ENCODE data around the gene APBA1. TPM values are rescaled to one million over a fixed set of nuclear protein-coding genes. Genes with fewer than 3 reads are reported as not detected.

Gene APBA1
- total and polyA plus RNA-seq, 12 donors, result 0.66 to 5.7 (median 2.5) TPM

GRCh38 chr9:69470186-69470977, 201.8 kb downstream of the APBA1 start:
- intact Hi-C loops (cut with DNase I), result no loop called here
- ATAC-seq (peak in 3 of 8 donors; percentile 32 to 60 (median 43)), DNase-seq (peak in 1 of 2 donors; percentile 11)
- H3K27me3 ChIP-seq, result no peaks in the 10 kb centered on the region
- H3K27ac ChIP-seq, result peak overlapping the region in 1 of 10 donors; percentile 28
- WGBS, 2 donors, result 91 to 93% methylated on average over 9 of the region's 9 CpGs
- peaks cover 0 to 14% (median 0%) of the 10 kb centered on the region in 9 donors for H3K36me3 ChIP-seq
- peaks cover 0 to 17% (median 0%) of the 10 kb centered on the region in 9 donors for H3K4me1 ChIP-seq
- no peak overlapping the region for H3K4me3 ChIP-seq
- TF ChIP-seq CTCF (IDR thresholded peaks at IDR 0.05), result no peak
- no peaks in the 10 kb centered on the region for H3K9me3 ChIP-seq

GRCh38 chr9:69469136-69469535, 203.0 kb downstream of the APBA1 start:
- intact Hi-C loops (cut with DNase I), result no loop called here
- ATAC-seq (peak in 1 of 8 donors; percentile 39), DNase-seq (no peak)

GRCh38 chr9:69468380-69468779, 203.8 kb downstream of the APBA1 start:
- Histone ChIP-seq H3K4me3 (no peak overlapping the region), H3K9me3 (no peaks in the 10 kb centered on the region), H3K27me3 (no peaks in the 10 kb centered on the region), H3K4me1 (peaks cover 0 to 17% (median 0%) of the 10 kb centered on the region in 9 donors), H3K36me3 (peaks cover 0 to 14% (median 0%) of the 10 kb centered on the region in 9 donors), H3K27ac (peak overlapping the region in 1 of 10 donors; percentile 58)
- ATAC-seq (no peak), DNase-seq (no peak)
- no peak for TF ChIP-seq CTCF (IDR thresholded peaks at IDR 0.05)
- WGBS, 2 donors, result 93 to 97% methylated on average over 1 of the region's 1 CpG
- intact Hi-C loops (cut with DNase I), result no loop called here

More at GRCh38 chr9:69469136-69469535, 203.0 kb downstream of the APBA1 start:
- Histone ChIP-seq H3K36me3 (peaks cover 0 to 14% (median 0%) of the 10 kb centered on the region in 9 donors), H3K9me3 (no peaks in the 10 kb centered on the region), H3K27me3 (no peaks in the 10 kb centered on the region), H3K4me1 (peaks cover 0 to 17% (median 0%) of the 10 kb centered on the region in 9 donors), H3K27ac (peak overlapping the region in 2 of 10 donors; percentile 26 to 58), H3K4me3 (no peak overlapping the region)
- no peak for TF ChIP-seq CTCF (IDR thresholded peaks at IDR 0.05)

GRCh38 chr9:69466151-69466550, 206.0 kb downstream of the APBA1 start:
- no peak for ATAC-seq
- H3K4me1 ChIP-seq, result peaks cover 0 to 17% (median 0%) of the 10 kb centered on the region in 9 donors
- peak overlapping the region in 6 of 10 donors; percentile 3 to 70 (median 31) for H3K27ac ChIP-seq
- H3K27me3 ChIP-seq, result no peaks in the 10 kb centered on the region
- no peak overlapping the region for H3K4me3 ChIP-seq
- WGBS, 2 donors, result 87 to 89% methylated on average over 8 of the region's 8 CpGs
- intact Hi-C loops (cut with DNase I), result no loop called here
- no peak for DNase-seq
- H3K36me3 ChIP-seq, result peaks cover 0 to 14% (median 0%) of the 10 kb centered on the region in 9 donors
- TF ChIP-seq CTCF (IDR thresholded peaks at IDR 0.05), result no peak
- H3K9me3 ChIP-seq, result no peaks in the 10 kb centered on the region
